GM13976 (cell line): Measurements from ENCODE around the gene ZNF827.
"Not testable (repeated sequence)": the region's sequence is repeated elsewhere in the genome, so short reads cannot be mapped to it uniquely, and the experiment has no call there.

Experiments used
- DNase-seq: peaks from one replicate; pipeline ENCODE4 v3.0.0; 2012; ENCODE audit warnings: low spot score
- CTCF ChIP-seq: IDR thresholded peaks from 2 replicates; pipeline ENCODE4 v1.5.1; 2012; ENCODE audit warnings: borderline replicate concordance, mild to moderate bottlenecking; ENCODE audit not compliant: insufficient read depth; ENCODE audit errors: extremely low read depth, missing control alignments, control extremely low read depth
- in situ Hi-C: fragments of 300-500 bp; cut with MboI; formaldehyde crosslinking; loops from one replicate; pipeline ENCODE4 v1.12.0; 2022; ENCODE audit warnings: low sequenced_read_pairs, mixed read lengths, inconsistent platforms; ENCODE audit not compliant: unreplicated experiment

The ZNF827 gene

DNA sequence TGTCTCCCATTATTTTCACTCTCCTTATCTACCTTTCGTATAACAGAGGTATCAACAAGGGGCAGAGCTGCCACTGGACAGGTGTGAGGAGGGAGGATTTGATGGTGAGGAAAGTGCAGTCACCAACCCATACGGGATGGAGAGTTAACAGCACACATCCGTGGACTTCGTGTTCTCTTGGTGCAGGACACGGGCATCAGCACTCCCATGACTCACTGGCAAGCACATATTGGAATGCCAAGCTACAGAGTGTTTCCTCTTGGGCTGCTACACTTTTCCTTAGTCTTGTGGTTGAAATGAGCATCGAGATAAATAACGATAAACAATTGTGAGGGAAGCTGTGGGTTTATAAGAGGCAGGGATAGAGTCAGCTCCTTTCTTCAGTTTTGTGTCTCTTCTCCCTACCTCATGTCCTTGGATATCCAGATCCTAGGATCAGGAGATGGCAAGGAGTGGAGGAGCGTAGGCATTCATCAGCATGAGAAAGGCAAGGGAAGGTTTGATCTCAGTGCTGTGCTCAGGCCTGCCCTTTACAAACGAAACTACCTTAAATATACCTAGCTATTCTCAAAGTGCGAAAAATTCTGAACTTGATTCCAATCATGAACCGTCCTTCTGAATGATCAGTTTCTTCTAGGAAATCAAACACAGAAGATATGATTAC, 96.3 kb downstream of the ZNF827 start:
- in situ Hi-C loops, result no loop called here
- DNase-seq, result no peak
- no peak for TF ChIP-seq CTCF

DNA sequence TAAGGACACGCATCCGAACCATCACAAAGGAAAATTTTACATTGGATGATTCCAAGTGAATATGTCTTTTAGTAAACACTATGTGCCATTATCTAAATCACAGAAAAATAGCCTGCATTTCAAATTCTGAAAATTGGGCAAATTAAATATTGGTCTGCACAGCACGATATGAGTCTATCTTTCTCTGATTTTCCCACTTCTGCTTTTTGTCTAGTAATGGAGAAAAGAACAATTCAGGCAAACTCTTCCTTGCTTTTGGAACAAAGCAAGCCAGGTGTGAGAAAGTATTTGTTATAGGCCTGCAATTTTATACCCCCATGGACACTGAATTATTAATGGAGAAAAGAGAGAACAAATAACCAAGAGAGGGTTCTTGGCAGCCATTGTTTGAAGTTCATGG, 97.8 kb downstream of the ZNF827 start:
- no peak for TF ChIP-seq CTCF
- DNase-seq, result no peak
- in situ Hi-C loops, result no loop called here

- TF ChIP-seq CTCF, result peak; percentile 31
- in situ Hi-C loops, result no loop called here
- DNase-seq, result peak; percentile 55
Measured at GRCh38 chr4:145840162-145840768, 98.4 kb downstream of the ZNF827 start.

DNA sequence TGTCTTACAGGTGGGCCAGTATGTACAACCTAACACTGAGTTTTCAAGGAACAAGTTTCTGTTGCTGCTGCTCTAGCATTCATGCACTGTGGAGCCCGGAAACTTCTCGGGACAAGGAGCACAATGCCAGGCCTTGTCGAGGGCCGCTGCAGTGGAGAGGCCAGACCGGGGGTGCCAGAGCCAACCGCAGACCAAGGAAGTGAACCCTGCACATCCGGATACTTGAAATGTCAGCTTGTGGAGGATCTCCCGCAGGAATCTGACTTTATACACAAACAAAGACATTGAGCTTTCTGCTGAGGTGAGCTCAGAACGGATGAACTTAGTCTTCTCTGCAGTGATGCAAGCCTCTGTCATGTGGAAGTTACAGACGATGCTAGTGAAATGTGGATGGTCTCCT, 99.5 kb downstream of the ZNF827 start:
- DNase-seq, result no peak
- in situ Hi-C loops, result no loop called here
- no peak for TF ChIP-seq CTCF

GRCh38 chr4:145832384-145832783, 106.2 kb downstream of the ZNF827 start:
- DNase-seq, in situ Hi-C loops: not testable (repeated sequence)

GRCh38 chr4:145830699-145831098, 107.9 kb downstream of the ZNF827 start:
- in situ Hi-C loops, result no loop called here
- TF ChIP-seq CTCF, result no peak
- peak; percentile 56 for DNase-seq

GRCh38 chr4:145829629-145830395, 108.8 kb downstream of the ZNF827 start:
- in situ Hi-C loops, result no loop called here
- DNase-seq, result no peak
- no peak for TF ChIP-seq CTCF
